ENCODE data around the gene GLS.

Gene GLS

DNA sequence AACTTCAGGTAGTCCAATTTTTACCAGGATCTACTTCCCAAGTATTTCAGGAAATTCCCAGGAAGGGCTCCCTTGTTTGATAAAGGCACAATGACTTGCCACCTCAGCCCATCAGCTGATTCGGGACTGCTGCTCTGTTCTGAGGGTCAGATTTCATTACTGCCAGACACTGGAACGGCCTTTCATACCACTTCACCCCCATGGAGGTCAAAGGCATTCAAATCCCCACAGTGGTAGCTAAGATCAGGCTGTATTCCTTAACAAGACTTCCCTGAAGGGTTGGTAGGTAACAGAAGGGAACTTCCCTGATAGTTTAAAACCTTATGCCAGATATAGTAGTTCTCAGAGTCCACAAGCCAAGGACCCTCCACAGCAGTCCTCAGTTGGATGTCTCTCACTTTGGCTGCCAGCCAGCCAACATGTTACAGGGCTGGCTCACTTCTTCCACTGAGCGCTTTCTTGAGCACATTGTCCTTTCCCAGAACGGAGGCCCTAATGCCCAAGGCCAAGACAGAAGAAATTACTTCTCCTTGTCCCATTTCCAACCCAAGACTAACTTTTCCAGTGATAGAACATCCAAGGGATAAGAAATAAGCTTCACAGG lies 40.0 kb upstream of the GLS start:
- no peak overlapping the region for H2AFZ ChIP-seq (ENCODE audit: low read depth, low read length)
- TF ChIP-seq, protein P1, sequence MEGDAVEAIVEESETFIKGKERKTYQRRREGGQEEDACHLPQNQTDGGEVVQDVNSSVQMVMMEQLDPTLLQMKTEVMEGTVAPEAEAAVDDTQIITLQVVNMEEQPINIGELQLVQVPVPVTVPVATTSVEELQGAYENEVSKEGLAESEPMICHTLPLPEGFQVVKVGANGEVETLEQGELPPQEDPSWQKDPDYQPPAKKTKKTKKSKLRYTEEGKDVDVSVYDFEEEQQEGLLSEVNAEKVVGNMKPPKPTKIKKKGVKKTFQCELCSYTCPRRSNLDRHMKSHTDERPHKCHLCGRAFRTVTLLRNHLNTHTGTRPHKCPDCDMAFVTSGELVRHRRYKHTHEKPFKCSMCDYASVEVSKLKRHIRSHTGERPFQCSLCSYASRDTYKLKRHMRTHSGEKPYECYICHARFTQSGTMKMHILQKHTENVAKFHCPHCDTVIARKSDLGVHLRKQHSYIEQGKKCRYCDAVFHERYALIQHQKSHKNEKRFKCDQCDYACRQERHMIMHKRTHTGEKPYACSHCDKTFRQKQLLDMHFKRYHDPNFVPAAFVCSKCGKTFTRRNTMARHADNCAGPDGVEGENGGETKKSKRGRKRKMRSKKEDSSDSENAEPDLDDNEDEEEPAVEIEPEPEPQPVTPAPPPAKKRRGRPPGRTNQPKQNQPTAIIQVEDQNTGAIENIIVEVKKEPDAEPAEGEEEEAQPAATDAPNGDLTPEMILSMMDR (IDR thresholded peaks at IDR 0.05; ENCODE audit: low read depth, low read length): no peak
- TF ChIP-seq EZH2phosphoT487 (IDR thresholded peaks at IDR 0.05; ENCODE audit: low read depth): no peak

DNA sequence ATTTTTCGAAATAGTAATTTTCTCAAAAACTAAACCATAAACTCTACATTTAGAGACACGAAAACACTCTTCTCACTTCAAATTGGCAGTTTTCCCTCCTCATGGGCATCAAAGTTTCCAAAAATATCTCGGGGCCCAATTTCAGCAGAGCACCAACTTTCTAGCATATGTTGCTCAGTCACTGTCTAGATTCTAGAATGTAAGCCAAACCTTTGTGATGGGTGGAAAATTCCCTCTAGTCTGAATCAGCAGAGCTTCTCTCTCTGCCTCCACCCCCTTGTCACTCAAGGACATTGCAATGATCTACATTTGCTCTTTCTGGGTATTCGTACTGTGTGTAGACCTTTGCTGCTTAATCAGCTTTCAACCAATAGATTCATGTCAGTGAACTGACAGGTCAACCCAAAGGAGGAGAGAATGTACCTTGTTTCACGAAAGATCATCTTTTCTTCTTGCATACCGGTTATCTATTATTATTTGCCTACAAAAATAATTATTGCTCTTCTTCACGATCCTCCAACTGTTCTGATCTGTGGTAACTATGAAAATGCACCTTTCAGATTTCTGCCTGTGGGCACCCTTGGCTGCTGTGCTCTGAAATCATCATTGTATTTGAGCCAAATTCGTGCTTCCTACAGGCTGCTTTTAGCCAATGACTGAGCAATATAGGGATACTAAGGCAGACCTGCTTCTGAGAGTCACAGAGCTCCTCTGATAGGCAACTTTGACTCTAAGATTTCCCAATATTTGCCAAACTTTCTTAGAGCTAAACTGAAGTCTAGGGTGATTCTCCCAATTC lies 38.7 kb upstream of the GLS start:
- Histone ChIP-seq H3K4me2 (ENCODE audit: low read length) (no peak overlapping the region), H2AFZ (ENCODE audit: low read depth, low read length) (no peak overlapping the region), H3K36me3 (replicated peaks; ENCODE audit: low read depth, low read length) (no peaks in the 10 kb centered on the region), H3K9ac (ENCODE audit: low read length) (no peak overlapping the region), H3K4me1 (ENCODE audit: low read length) (peaks cover 27% of the 10 kb centered on the region), H4K20me1 (ENCODE audit: insufficient read depth, low read length) (no peaks in the 10 kb centered on the region), H3K27ac (ENCODE audit: low read length) (no peak overlapping the region), H3K9me3 (ENCODE audit: insufficient read depth, low read length) (no peaks in the 10 kb centered on the region), H3K79me2 (ENCODE audit: low read length) (no peaks in the 10 kb centered on the region), H3K27me3 (ENCODE audit: low read depth, low read length) (no peaks in the 10 kb centered on the region), H3K4me3 (ENCODE audit: low read length) (no peak overlapping the region)
- TF ChIP-seq EZH2phosphoT487 (IDR thresholded peaks at IDR 0.05; ENCODE audit: low read depth): no peak
- TF ChIP-seq, protein P1 (IDR thresholded peaks at IDR 0.05; ENCODE audit: low read depth, low read length): no peak

More for the DNA sequence above, 40.0 kb upstream of the GLS start:
- Histone ChIP-seq H3K4me2 (ENCODE audit: low read length) (no peak overlapping the region), H3K27me3 (ENCODE audit: low read depth, low read length) (no peaks in the 10 kb centered on the region), H4K20me1 (ENCODE audit: insufficient read depth, low read length) (no peaks in the 10 kb centered on the region), H3K36me3 (replicated peaks; ENCODE audit: low read depth, low read length) (no peaks in the 10 kb centered on the region), H3K9ac (ENCODE audit: low read length) (no peak overlapping the region), H3K4me3 (ENCODE audit: low read length) (no peak overlapping the region), H3K4me1 (ENCODE audit: low read length) (peaks cover 19% of the 10 kb centered on the region), H3K27ac (ENCODE audit: low read length) (no peak overlapping the region), H3K79me2 (ENCODE audit: low read length) (no peaks in the 10 kb centered on the region), H3K9me3 (ENCODE audit: insufficient read depth, low read length) (no peaks in the 10 kb centered on the region)

DNA sequence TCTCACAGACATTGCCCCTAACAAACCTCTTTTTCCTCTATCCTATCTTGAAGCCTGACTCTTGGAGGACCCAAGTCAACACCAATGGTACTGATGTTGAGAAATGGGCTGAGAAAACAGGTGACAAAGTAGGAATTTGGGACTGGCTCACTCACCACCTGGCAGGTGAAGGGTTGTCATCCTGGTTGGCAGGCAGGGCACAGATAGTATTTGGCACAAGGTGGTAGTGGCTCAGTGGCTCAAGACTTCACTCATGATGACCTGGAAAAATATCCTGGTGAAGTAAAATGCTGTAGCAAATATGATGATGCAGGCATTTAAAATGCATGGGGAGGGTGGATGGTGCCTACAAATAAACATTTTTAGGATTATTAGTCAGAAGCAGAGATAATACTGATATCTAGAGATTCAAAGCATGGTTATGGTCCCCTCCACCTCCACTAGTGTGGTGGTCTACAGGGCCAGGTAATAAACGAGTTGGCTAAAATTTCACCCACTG lies 38.0 kb upstream of the GLS start:
- H3K4me3 ChIP-seq (ENCODE audit: low read length): no peak overlapping the region
- H3K27me3 ChIP-seq (ENCODE audit: low read depth, low read length): no peaks in the 10 kb centered on the region
- no peak overlapping the region for H3K9ac ChIP-seq (ENCODE audit: low read length)
- H3K27ac ChIP-seq (ENCODE audit: low read length): no peak overlapping the region
- no peak for TF ChIP-seq EZH2phosphoT487 (IDR thresholded peaks at IDR 0.05; ENCODE audit: low read depth)
- TF ChIP-seq, protein P1 (IDR thresholded peaks at IDR 0.05; ENCODE audit: low read depth, low read length): no peak
- no peak overlapping the region for H3K4me2 ChIP-seq (ENCODE audit: low read length)
- no peaks in the 10 kb centered on the region for H3K79me2 ChIP-seq (ENCODE audit: low read length)
- no peaks in the 10 kb centered on the region for H3K36me3 ChIP-seq (replicated peaks; ENCODE audit: low read depth, low read length)
- no peaks in the 10 kb centered on the region for H3K9me3 ChIP-seq (ENCODE audit: insufficient read depth, low read length)
- no peak overlapping the region for H2AFZ ChIP-seq (ENCODE audit: low read depth, low read length)
- H3K4me1 ChIP-seq (ENCODE audit: low read length): peaks cover 27% of the 10 kb centered on the region
- H4K20me1 ChIP-seq (ENCODE audit: insufficient read depth, low read length): no peaks in the 10 kb centered on the region

DNA sequence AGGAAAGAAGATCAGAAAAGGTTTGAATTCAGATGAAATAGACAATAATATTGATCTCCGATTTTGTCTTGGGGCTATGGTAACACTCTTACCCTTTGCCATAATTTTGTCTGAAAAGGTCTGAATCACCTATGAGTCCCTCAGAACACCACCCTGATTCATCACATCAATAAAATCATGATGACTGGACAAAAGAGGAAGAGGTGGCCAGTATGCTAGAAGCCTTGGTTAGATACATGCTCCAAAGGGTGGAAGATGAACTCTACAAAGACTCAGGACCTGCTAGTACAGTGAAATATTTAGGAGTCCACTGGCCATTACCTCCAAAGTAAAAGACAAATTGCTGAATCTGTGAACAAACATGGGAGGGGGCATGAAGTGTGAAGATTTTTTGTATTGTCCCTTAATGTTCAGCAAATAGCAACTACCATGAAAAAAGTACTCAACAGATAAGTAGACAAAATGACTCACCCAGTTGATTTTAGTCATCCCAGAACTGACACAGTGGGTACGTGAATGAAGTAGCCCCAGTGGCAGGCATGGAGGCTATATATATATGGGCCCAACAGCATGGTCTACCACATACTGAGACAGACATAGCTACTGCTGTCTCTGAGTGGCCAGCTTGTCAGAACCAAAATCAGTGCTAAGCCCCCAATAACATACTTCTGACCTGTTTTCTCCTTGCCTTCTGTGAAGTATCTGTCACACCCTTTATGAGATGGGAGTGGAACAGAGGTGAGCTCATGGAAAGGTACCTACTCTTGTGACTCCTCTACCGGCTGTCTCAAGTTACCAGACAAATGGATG lies 36.5 kb upstream of the GLS start:
- Histone ChIP-seq H2AFZ (ENCODE audit: low read depth, low read length) (no peak overlapping the region), H4K20me1 (ENCODE audit: insufficient read depth, low read length) (no peaks in the 10 kb centered on the region), H3K4me2 (ENCODE audit: low read length) (peak overlapping the region; percentile 36), H3K79me2 (ENCODE audit: low read length) (no peaks in the 10 kb centered on the region), H3K27ac (ENCODE audit: low read length) (no peak overlapping the region), H3K4me3 (ENCODE audit: low read length) (no peak overlapping the region), H3K4me1 (ENCODE audit: low read length) (peaks cover 27% of the 10 kb centered on the region), H3K9me3 (ENCODE audit: insufficient read depth, low read length) (no peaks in the 10 kb centered on the region), H3K9ac (ENCODE audit: low read length) (no peak overlapping the region), H3K27me3 (ENCODE audit: low read depth, low read length) (no peaks in the 10 kb centered on the region), H3K36me3 (replicated peaks; ENCODE audit: low read depth, low read length) (no peaks in the 10 kb centered on the region)
- TF ChIP-seq, protein P1 (IDR thresholded peaks at IDR 0.05; ENCODE audit: low read depth, low read length): no peak
- TF ChIP-seq EZH2phosphoT487 (IDR thresholded peaks at IDR 0.05; ENCODE audit: low read depth): no peak
